Measurements from ENCODE around the gene TMEM30B. TPM values are rescaled to one million over a fixed set of nuclear protein-coding genes. Genes with fewer than 3 reads are reported as not detected.

TMEM30B gene
- polyA plus RNA-seq (2012; ENCODE audit: insufficient read depth, insufficient read length, low read depth), result not detected

GRCh38 chr14:61281186-61281947 lies at the start of gene TMEM30B:
Gene TMEM30B (minus strand): TSS chr14:61281338. CDS start chr14:61281147, 191 bp downstream.
- TF ChIP-seq CTCF (IDR thresholded peaks at IDR 0.05; ENCODE audit: low read depth, low read length), result no peak

GRCh38 chr14:61330511-61330910 lies 49.4 kb upstream of the TMEM30B start:
- H3K27me3 ChIP-seq, result peaks cover 23% of the 10 kb centered on the region
- no peaks in the 10 kb centered on the region for H3K9me3 ChIP-seq
- no peak for TF ChIP-seq CTCF (IDR thresholded peaks at IDR 0.05; ENCODE audit: low read depth, low read length)
- DNase-seq, result no peak
- H3K4me3 ChIP-seq (ENCODE audit: low read depth, low read length), result no peak overlapping the region
- no peaks in the 10 kb centered on the region for H3K36me3 ChIP-seq
- no peaks in the 10 kb centered on the region for H3K4me1 ChIP-seq

More at GRCh38 chr14:61281186-61281947, at the start of gene TMEM30B:
- Histone ChIP-seq H3K9me3 (no peaks in the 10 kb centered on the region), H3K4me1 (no peaks in the 10 kb centered on the region), H3K36me3 (no peaks in the 10 kb centered on the region), H3K4me3 (ENCODE audit: low read depth, low read length) (no peak within 1 kb of the TSS), H3K27me3 (peaks cover 35% of the 10 kb centered on the region)
- no peak for DNase-seq

GRCh38 chr14:61329478-61330051 lies 48.4 kb upstream of the TMEM30B start:
- Histone ChIP-seq H3K4me1 (no peaks in the 10 kb centered on the region), H3K9me3 (no peaks in the 10 kb centered on the region), H3K36me3 (no peaks in the 10 kb centered on the region), H3K4me3 (ENCODE audit: low read depth, low read length) (no peak overlapping the region), H3K27me3 (peaks cover 23% of the 10 kb centered on the region)
- no peak for DNase-seq
- no peak for TF ChIP-seq CTCF (IDR thresholded peaks at IDR 0.05; ENCODE audit: low read depth, low read length)

- DNase-seq, result no peak
- Histone ChIP-seq H3K4me3 (ENCODE audit: low read depth, low read length) (no peak overlapping the region), H3K9me3 (no peaks in the 10 kb centered on the region), H3K36me3 (no peaks in the 10 kb centered on the region), H3K27me3 (peaks cover 20% of the 10 kb centered on the region), H3K4me1 (no peaks in the 10 kb centered on the region)
- TF ChIP-seq CTCF (IDR thresholded peaks at IDR 0.05; ENCODE audit: low read depth, low read length), result no peak
Measured at GRCh38 chr14:61328626-61329262, 47.6 kb upstream of the TMEM30B start.

GRCh38 chr14:61326847-61327246 lies 45.7 kb upstream of the TMEM30B start:
- DNase-seq, result no peak
- Histone ChIP-seq H3K27me3 (peaks cover 31% of the 10 kb centered on the region), H3K9me3 (no peaks in the 10 kb centered on the region), H3K36me3 (no peaks in the 10 kb centered on the region), H3K4me3 (ENCODE audit: low read depth, low read length) (no peak overlapping the region), H3K4me1 (no peaks in the 10 kb centered on the region)
- no peak for TF ChIP-seq CTCF (IDR thresholded peaks at IDR 0.05; ENCODE audit: low read depth, low read length)

Measured in BE2C (cell line).